GM12878 (cell line): Measurements from ENCODE around the gene CHST14. TPM values are rescaled to one million over a fixed set of nuclear protein-coding genes. Genes with fewer than 3 reads are reported as not detected.
A peak's percentile ranks its signal among the peaks of the same experiment; 100 is the strongest.

Source experiments
- ATAC-seq: fragments of 200-7000 bp; cut with Tn5 transposase; 3 replicates; pipeline ENCODE4 v1.9.1; 2020; ENCODE audit warnings: mild to moderate bottlenecking, moderate library complexity
- BruUV-seq: library from RNA; stranded (reverse); fragments of 400-500 nt; replicated peaks from 2 replicates; lab custom pipeline; 2021; lab: Mats Ljungman, UMichigan
- CTCF ChIA-PET: fragments of 300-600 bp; sonication (Branson Sonifier 250); formaldehyde crosslinking; extraction: SDS; loops from one replicate; lab custom pipeline; 2021; ENCODE audit warnings: inconsistent platforms; lab: Yijun Ruan, JAX
- POLR2A ChIA-PET: fragments of 350-600 bp; formaldehyde crosslinking; extraction: SDS; loops from one replicate; lab custom pipeline; 2021; ENCODE audit warnings: inconsistent platforms; lab: Charles Lee
- RAD21 ChIA-PET: fragments of 300-600 bp; sonication (Branson Sonifier 250); formaldehyde crosslinking; loops from one replicate; lab custom pipeline; 2023; ENCODE audit warnings: antibody characterized with exemption; ENCODE audit not compliant: unreplicated experiment; lab: Charles Lee
- SMC1A ChIA-PET: fragments of 300-600 bp; sonication (Branson Sonifier 250); formaldehyde crosslinking; loops from one replicate; lab custom pipeline; 2023; ENCODE audit not compliant: unreplicated experiment, uncharacterized antibody; lab: Charles Lee
- DNase-seq: peaks from one replicate; pipeline ENCODE4 v3.0.0-alpha.2; 2011; ENCODE audit warnings: low read depth, low spot score
- FAIRE-seq: peaks from 3 replicates; lab custom pipeline; 2011; peaks lifted over from hg19 to GRCh38; lab: Jason Lieb, UNC
- H2AFZ ChIP-seq: 2 replicates; pipeline ENCODE4 v1.6.0; 2011; ENCODE audit warnings: low read depth, low read length, control low read depth; ENCODE audit not compliant: control insufficient read depth
- H3K27ac ChIP-seq: 2 replicates; pipeline ENCODE4 v1.5.1; 2011; ENCODE audit warnings: control low read depth; ENCODE audit not compliant: control insufficient read depth, insufficient read depth
- H3K27me3 ChIP-seq, 2 experiments: replicated peaks in 1 of 2; 2 replicates each; pipeline versions ENCODE4 v1.6.0 to v1.6.1; 2011; ENCODE audit warnings: low read length in 1 of 2; ENCODE audit not compliant: control insufficient read depth in 2 of 2, insufficient read depth in 2 of 2
- H3K36me3 ChIP-seq, 2 experiments: 2 replicates each; pipeline ENCODE4 v1.5.1; 2011; ENCODE audit warnings: low read length in 1 of 2; ENCODE audit not compliant: control insufficient read depth in 2 of 2, insufficient read depth in 2 of 2
- H3K4me1 ChIP-seq: 2 replicates; pipeline ENCODE4 v1.6.1; 2011; ENCODE audit warnings: mild to moderate bottlenecking, low read length, moderate library complexity, mixed read lengths; ENCODE audit not compliant: control insufficient read depth, insufficient read depth
- H3K4me2 ChIP-seq: 2 replicates; pipeline ENCODE4 v1.6.0; 2011; ENCODE audit warnings: control low read depth; ENCODE audit not compliant: control insufficient read depth, insufficient read depth
- H3K4me3 ChIP-seq: fragments of 200-600 bp; sonication (generic); 2 replicates; pipeline ENCODE4 v1.5.1; 2016
- H3K79me2 ChIP-seq: 2 replicates; pipeline ENCODE4 v1.6.0; 2011; ENCODE audit warnings: low read length; ENCODE audit not compliant: control insufficient read depth, insufficient read depth
- H3K9ac ChIP-seq: 2 replicates; pipeline ENCODE4 v1.8.0; 2011; ENCODE audit warnings: low read length, control low read depth, mixed read lengths; ENCODE audit not compliant: control insufficient read depth, insufficient read depth
- H3K9me3 ChIP-seq: replicated peaks from 3 replicates; pipeline ENCODE4 v1.5.1; 2011; ENCODE audit warnings: mild to moderate bottlenecking, low read length; ENCODE audit not compliant: control insufficient read depth, insufficient read depth
- H4K20me1 ChIP-seq: 2 replicates; pipeline ENCODE4 v1.6.0; 2011; ENCODE audit not compliant: control insufficient read depth, insufficient read depth
- CHD1 ChIP-seq: IDR thresholded peaks from 2 replicates; pipeline ENCODE4 v1.6.1; 2012; ENCODE audit warnings: low read depth, low read length, improper control_type of control experiment
- IKZF2 ChIP-seq, 2 experiments: fragments of 450-650 bp; IDR thresholded peaks; 2 replicates each; pipeline ENCODE4 v1.6.1; 2017; ENCODE audit warnings: mild to moderate bottlenecking in 2 of 2, moderate library complexity in 2 of 2
- MYB ChIP-seq: fragments of 150-350 bp; IDR thresholded peaks from 2 replicates; pipeline ENCODE4 v1.6.1; 2014; ENCODE audit warnings: mild to moderate bottlenecking, low read depth, low read length, borderline replicate concordance
- NFYB ChIP-seq: IDR thresholded peaks from 2 replicates; pipeline ENCODE4 v1.6.1; 2011; ENCODE audit warnings: low read depth, mild to moderate bottlenecking, low read length, improper control_type of control experiment, moderate library complexity; ENCODE audit not compliant: insufficient read depth
- POU2F2 ChIP-seq: IDR thresholded peaks from 3 replicates; pipeline ENCODE4 v1.6.1; 2011; ENCODE audit warnings: low read depth, mild to moderate bottlenecking, low read length, borderline replicate concordance
- SIN3A ChIP-seq: IDR thresholded peaks from 2 replicates; pipeline ENCODE4 v1.6.1; 2012; ENCODE audit warnings: low read depth, low read length, improper control_type of control experiment
- STAT1 ChIP-seq: fragments of 450-650 bp; conservative IDR thresholded peaks from 2 replicates; pipeline ENCODE4 v1.6.1; 2014; ENCODE audit warnings: antibody characterized with exemption, mild to moderate bottlenecking
- WGBS: methylation state at CpG from one replicate; pipeline ENCODE4 v1.1.6; 2016; ENCODE audit warnings: low lambda C conversion rate; ENCODE audit not compliant: insufficient replicate concordance, insufficient coverage; ENCODE audit errors: missing lambda C conversion rate; 5-methylcytosine and 5-hydroxymethylcytosine counted together
- in situ Hi-C: fragments of 300-500 bp; cut with MboI; formaldehyde crosslinking; loops from 9 replicates; pipeline ENCODE4 v1.14.3; 2018; ENCODE audit warnings: mixed read lengths
- intact Hi-C: fragments of 100-400 bp; cut with micrococcal nuclease; formaldehyde crosslinking; loops from one replicate; pipeline ENCODE4 v1.14.2; 2022; ENCODE audit not compliant: unreplicated experiment
- polyA plus RNA-seq, 11 experiments: library from polyadenylated mRNA; depleted of rRNA in 4 of 11; unstranded in 6 of 11; stranded (reverse) in 5 of 11; fragments of >200 nt; fragmentation: Nextera tagmentation in 4 of 11; fragmentation: Illumina TruSeq in 1 of 11; extraction: Ambion mirVana in 4 of 11; extraction: Trizol in 1 of 11; gene quantifications; 1 replicate in 1 of 11; 2 replicates in 10 of 11; pipeline versions ENCODE4 v1.2.1 to v1.2.3, GENCODE V29; 2011 to 2016; ENCODE audit warnings: inconsistent platforms in 2 of 11, missing spikeins in 2 of 11, low read depth in 1 of 11
- total RNA-seq, 4 experiments: library from RNA; depleted of rRNA in 3 of 4; stranded (reverse); fragments of >200 nt in 3 of 4; fragmentation: Illumina TruSeq in 1 of 4; extraction: Trizol in 1 of 4; gene quantifications; 2 replicates each; pipeline versions ENCODE4 v1.2.1 to v1.2.3, GENCODE V29; 2013 to 2021
- TF ChIP-seq, protein P1 (sequence below): IDR thresholded peaks from 2 replicates; pipeline ENCODE4 v1.6.1; 2011; ENCODE audit warnings: low read depth, mild to moderate bottlenecking, low read length, moderate library complexity, borderline replicate concordance; ENCODE audit errors: extremely low read depth
- TF ChIP-seq, protein P2 (sequence below): fragments of 150-350 bp; IDR thresholded peaks from 2 replicates; pipeline ENCODE4 v1.6.1; 2016; ENCODE audit warnings: low read depth, low read length
- TF ChIP-seq, protein P3 (sequence below): fragments of 450-650 bp; formaldehyde crosslinking; IDR thresholded peaks from 2 replicates; pipeline ENCODE4 v1.4.0; 2020; ENCODE audit warnings: mild to moderate bottlenecking, moderate library complexity
- TF ChIP-seq, protein P4 (sequence below), 3 experiments: IDR thresholded peaks in 2 of 3; conservative IDR thresholded peaks in 1 of 3; 2 replicates each; pipeline ENCODE4 v1.5.1; 2011; ENCODE audit warnings: low read depth in 3 of 3, low read length in 3 of 3, mild to moderate bottlenecking in 3 of 3, control low read depth in 2 of 3, moderate library complexity in 2 of 3, inconsistent platforms in 1 of 3, mixed read lengths in 1 of 3; ENCODE audit not compliant: control insufficient read depth in 2 of 3, insufficient read depth in 1 of 3; ENCODE audit errors: extremely low read depth in 1 of 3

Gene CHST14
- total and polyA plus RNA-seq, 10 of the 15 experiments (the other 5 are each of a cell fraction or from before 2014, with no cell fraction given), result 1.3 to 12.8 (median 6.2) TPM

DNA sequence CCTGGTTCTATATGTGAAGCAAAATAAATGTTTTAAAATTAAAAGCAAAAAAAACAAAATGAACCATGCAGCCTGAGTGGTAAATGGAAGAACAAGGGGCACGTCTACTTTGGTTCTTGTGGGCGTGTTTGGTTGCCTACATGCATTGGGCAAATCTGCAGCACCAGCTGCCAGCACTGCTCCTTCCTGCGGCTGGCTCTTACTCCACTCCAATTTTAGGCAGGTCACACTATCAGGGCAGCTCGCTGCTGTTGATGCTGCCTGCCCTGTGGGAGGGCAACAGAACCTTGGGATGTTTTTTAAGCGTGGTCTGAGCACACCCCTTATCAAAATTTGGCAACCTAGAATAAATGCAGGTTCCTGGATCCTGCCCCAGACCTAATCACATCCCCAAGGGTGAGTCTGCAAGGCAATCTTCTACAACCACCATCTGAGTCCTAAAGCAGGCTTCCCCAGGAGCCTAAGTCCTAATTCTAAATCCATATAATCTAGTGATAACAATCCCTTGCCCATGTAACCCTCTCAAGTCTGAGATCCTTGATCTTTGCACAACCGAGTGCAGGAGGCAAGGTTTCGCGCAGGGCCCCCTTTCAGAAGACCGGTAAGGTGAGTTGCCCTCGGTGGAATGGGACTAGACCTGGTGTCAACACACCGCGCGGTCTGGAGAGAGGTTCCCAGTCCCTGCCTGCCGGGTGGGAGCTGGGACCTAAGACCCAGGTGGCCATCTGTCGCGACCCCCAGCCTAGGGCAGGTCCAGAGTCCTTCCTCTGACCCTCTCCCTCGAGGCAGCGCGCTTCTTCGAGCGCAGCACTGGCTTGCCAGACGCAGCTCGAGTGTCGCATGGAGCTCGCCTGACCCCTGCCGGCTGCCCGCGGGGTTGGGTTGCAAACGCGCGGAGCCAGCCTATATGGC lies 49.3 kb upstream of the CHST14 start:
- peaks cover 0 to 5% of the 10 kb centered on the region in 2 experiments; a peak in 2 of 4 replicates for H3K36me3 ChIP-seq
- ChIA-PET SMC1A (interaction anchor here (0.6 to 2.2 kb wide), 9 partner anchors 15 to 366 kb away, joined by 3 to 8 read pairs (median 4); partner anchors contain the start of genes IVD and KNSTRN), CTCF (interaction anchor here (0.6 to 6.6 kb wide), 20 partner anchors 13 to 315 kb away, joined by 3 to 111 read pairs (median 4); partner anchors contain the start of genes BAHD1, CCDC9B, INAFM2 and KNSTRN), RAD21 (interaction anchor here (1.0 to 2.1 kb wide), 4 partner anchors 52 to 142 kb away, joined by 3 to 17 read pairs (median 4); no protein-coding TSS in a partner anchor), POLR2A (interaction anchor here (0.9 kb wide), 1 partner anchor 16 kb away, joined by 3 read pairs; the partner anchor contains the start of gene IVD)
- H3K9ac ChIP-seq, result no peak overlapping the region
- no peak overlapping the region for H3K4me3 ChIP-seq
- FAIRE-seq (peak; percentile 65), ATAC-seq (peak; percentile 99), DNase-seq (no peak)
- H3K27me3 ChIP-seq, result no peaks in the 10 kb centered on the region
- no peaks in the 10 kb centered on the region for H3K4me1 ChIP-seq
- no peaks in the 10 kb centered on the region for H4K20me1 ChIP-seq
- no peak overlapping the region for H3K4me2 ChIP-seq
- no TSS peak for BruUV-seq
- H3K79me2 ChIP-seq, result no peaks in the 10 kb centered on the region
- H3K27ac ChIP-seq, result no peak overlapping the region
- H3K9me3 ChIP-seq, result no peaks in the 10 kb centered on the region
- no peak overlapping the region for H2AFZ ChIP-seq
- 18% methylated on average over 31 of the region's 31 CpGs for WGBS
- in situ Hi-C loops, result loop anchor here (5.0 kb wide), 1 partner anchor 74 kb away; no protein-coding TSS in a partner anchor
- intact Hi-C loops, result loop anchor here (1.0 to 5.0 kb wide), 3 partner anchors 53 to 144 kb away; no protein-coding TSS in a partner anchor
- TF ChIP-seq SIN3A (no peak), STAT1 (no peak), IKZF2 (IDR thresholded peaks at IDR 0.05) (no peak), CHD1 (no peak), POU2F2 (peak; percentile 55; the same call in 2 of the 3 replicates), NFYB (no peak), MYB (no peak)
- TF ChIP-seq, protein P1, sequence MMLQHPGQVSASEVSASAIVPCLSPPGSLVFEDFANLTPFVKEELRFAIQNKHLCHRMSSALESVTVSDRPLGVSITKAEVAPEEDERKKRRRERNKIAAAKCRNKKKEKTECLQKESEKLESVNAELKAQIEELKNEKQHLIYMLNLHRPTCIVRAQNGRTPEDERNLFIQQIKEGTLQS, result no peak
- TF ChIP-seq, protein P2, sequence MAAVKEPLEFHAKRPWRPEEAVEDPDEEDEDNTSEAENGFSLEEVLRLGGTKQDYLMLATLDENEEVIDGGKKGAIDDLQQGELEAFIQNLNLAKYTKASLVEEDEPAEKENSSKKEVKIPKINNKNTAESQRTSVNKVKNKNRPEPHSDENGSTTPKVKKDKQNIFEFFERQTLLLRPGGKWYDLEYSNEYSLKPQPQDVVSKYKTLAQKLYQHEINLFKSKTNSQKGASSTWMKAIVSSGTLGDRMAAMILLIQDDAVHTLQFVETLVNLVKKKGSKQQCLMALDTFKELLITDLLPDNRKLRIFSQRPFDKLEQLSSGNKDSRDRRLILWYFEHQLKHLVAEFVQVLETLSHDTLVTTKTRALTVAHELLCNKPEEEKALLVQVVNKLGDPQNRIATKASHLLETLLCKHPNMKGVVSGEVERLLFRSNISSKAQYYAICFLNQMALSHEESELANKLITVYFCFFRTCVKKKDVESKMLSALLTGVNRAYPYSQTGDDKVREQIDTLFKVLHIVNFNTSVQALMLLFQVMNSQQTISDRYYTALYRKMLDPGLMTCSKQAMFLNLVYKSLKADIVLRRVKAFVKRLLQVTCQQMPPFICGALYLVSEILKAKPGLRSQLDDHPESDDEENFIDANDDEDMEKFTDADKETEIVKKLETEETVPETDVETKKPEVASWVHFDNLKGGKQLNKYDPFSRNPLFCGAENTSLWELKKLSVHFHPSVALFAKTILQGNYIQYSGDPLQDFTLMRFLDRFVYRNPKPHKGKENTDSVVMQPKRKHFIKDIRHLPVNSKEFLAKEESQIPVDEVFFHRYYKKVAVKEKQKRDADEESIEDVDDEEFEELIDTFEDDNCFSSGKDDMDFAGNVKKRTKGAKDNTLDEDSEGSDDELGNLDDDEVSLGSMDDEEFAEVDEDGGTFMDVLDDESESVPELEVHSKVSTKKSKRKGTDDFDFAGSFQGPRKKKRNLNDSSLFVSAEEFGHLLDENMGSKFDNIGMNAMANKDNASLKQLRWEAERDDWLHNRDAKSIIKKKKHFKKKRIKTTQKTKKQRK, result no peak
- TF ChIP-seq, protein P3, sequence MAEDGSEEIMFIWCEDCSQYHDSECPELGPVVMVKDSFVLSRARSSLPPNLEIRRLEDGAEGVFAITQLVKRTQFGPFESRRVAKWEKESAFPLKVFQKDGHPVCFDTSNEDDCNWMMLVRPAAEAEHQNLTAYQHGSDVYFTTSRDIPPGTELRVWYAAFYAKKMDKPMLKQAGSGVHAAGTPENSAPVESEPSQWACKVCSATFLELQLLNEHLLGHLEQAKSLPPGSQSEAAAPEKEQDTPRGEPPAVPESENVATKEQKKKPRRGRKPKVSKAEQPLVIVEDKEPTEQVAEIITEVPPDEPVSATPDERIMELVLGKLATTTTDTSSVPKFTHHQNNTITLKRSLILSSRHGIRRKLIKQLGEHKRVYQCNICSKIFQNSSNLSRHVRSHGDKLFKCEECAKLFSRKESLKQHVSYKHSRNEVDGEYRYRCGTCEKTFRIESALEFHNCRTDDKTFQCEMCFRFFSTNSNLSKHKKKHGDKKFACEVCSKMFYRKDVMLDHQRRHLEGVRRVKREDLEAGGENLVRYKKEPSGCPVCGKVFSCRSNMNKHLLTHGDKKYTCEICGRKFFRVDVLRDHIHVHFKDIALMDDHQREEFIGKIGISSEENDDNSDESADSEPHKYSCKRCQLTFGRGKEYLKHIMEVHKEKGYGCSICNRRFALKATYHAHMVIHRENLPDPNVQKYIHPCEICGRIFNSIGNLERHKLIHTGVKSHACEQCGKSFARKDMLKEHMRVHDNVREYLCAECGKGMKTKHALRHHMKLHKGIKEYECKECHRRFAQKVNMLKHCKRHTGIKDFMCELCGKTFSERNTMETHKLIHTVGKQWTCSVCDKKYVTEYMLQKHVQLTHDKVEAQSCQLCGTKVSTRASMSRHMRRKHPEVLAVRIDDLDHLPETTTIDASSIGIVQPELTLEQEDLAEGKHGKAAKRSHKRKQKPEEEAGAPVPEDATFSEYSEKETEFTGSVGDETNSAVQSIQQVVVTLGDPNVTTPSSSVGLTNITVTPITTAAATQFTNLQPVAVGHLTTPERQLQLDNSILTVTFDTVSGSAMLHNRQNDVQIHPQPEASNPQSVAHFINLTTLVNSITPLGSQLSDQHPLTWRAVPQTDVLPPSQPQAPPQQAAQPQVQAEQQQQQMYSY (CRISPR knock-in tag), result no peak
- TF ChIP-seq, protein P4, sequence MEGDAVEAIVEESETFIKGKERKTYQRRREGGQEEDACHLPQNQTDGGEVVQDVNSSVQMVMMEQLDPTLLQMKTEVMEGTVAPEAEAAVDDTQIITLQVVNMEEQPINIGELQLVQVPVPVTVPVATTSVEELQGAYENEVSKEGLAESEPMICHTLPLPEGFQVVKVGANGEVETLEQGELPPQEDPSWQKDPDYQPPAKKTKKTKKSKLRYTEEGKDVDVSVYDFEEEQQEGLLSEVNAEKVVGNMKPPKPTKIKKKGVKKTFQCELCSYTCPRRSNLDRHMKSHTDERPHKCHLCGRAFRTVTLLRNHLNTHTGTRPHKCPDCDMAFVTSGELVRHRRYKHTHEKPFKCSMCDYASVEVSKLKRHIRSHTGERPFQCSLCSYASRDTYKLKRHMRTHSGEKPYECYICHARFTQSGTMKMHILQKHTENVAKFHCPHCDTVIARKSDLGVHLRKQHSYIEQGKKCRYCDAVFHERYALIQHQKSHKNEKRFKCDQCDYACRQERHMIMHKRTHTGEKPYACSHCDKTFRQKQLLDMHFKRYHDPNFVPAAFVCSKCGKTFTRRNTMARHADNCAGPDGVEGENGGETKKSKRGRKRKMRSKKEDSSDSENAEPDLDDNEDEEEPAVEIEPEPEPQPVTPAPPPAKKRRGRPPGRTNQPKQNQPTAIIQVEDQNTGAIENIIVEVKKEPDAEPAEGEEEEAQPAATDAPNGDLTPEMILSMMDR (IDR thresholded peaks at IDR 0.05 in 2 of 3, conservative IDR thresholded peaks at IDR 0.05 in 1 of 3; ENCODE audit: control insufficient read depth in 2 of 3, extremely low read depth in 1 of 3, insufficient read depth in 1 of 3, low read depth in 3 of 3, low read length in 3 of 3), result peak; percentile 93 to 98 (median 97)
